HG02763 (cell line): ENCODE results near the gene IKZF2.

Experiments
- ATAC-seq: cut with Tn5 transposase; IDR thresholded peaks from one replicate; pipeline ENCODE4 v1.9.1; 2021; ENCODE audit warnings: mild to moderate bottlenecking, moderate library complexity; ENCODE audit not compliant: unreplicated experiment

IKZF2 gene

GRCh38 chr2:213151437-213152064 lies at the start of gene IKZF2:
Gene IKZF2 (minus strand): TSS chr2:213151612. CDS start chr2:213148629, 2,983 bp downstream.
- ATAC-seq = peak; percentile 72

GRCh38 chr2:213199871-213200270 lies 48.5 kb upstream of the IKZF2 start:
- ATAC-seq = no peak

- no peak for ATAC-seq
Measured at GRCh38 chr2:213189001-213189899, 37.8 kb upstream of the IKZF2 start.

GRCh38 chr2:213188533-213188867 lies 37.1 kb upstream of the IKZF2 start:
- no peak for ATAC-seq

- no peak for ATAC-seq
Measured at GRCh38 chr2:213187833-213188532, 36.6 kb upstream of the IKZF2 start.

- no peak for ATAC-seq
Measured at GRCh38 chr2:213187386-213187785, 36.0 kb upstream of the IKZF2 start.

- ATAC-seq = peak; percentile 92
Measured at GRCh38 chr2:213185147-213185822, 33.9 kb upstream of the IKZF2 start.

GRCh38 chr2:213181712-213182111 lies 30.3 kb upstream of the IKZF2 start:
- no peak for ATAC-seq

- no peak for ATAC-seq
Measured at GRCh38 chr2:213177679-213178078, 26.3 kb upstream of the IKZF2 start.

- no peak for ATAC-seq
Measured at GRCh38 chr2:213175673-213176247, 24.3 kb upstream of the IKZF2 start.

GRCh38 chr2:213172641-213173040 lies 21.2 kb upstream of the IKZF2 start:
- no peak for ATAC-seq

- ATAC-seq = no peak
Measured at GRCh38 chr2:213171147-213171546, 19.7 kb upstream of the IKZF2 start.

GRCh38 chr2:213167271-213167930 lies 16.0 kb upstream of the IKZF2 start:
- no peak for ATAC-seq

- ATAC-seq = peak; percentile 96
Measured at GRCh38 chr2:213166109-213166508, 14.7 kb upstream of the IKZF2 start.

- no peak for ATAC-seq
Measured at GRCh38 chr2:213164263-213164662, 12.9 kb upstream of the IKZF2 start.

GRCh38 chr2:213162516-213163118 lies 11.2 kb upstream of the IKZF2 start:
- no peak for ATAC-seq

- ATAC-seq = no peak
Measured at GRCh38 chr2:213161759-213162515, 10.5 kb upstream of the IKZF2 start.

- no peak for ATAC-seq
Measured at GRCh38 chr2:213159768-213160167, 8.4 kb upstream of the IKZF2 start.

GRCh38 chr2:213157242-213157641 lies 5.8 kb upstream of the IKZF2 start:
- ATAC-seq = peak; percentile 73
